GM12872 (cell line): ENCODE results near the gene METTL6.

Source experiments
- CTCF ChIP-seq: IDR thresholded peaks from 3 replicates; pipeline ENCODE4 v1.5.1; 2011; ENCODE audit warnings: low read depth, mild to moderate bottlenecking, low read length, moderate library complexity; ENCODE audit not compliant: insufficient read depth

Gene METTL6

GRCh38 chr3:15433531-15433930 lies 6.2 kb upstream of the METTL6 start:
- no peak for TF ChIP-seq CTCF

- no peak for TF ChIP-seq CTCF
These were observed 4.0 kb upstream of the METTL6 start for GRCh38 chr3:15431256-15431837.

- no peak for TF ChIP-seq CTCF
These were observed 3.3 kb upstream of the METTL6 start for GRCh38 chr3:15430624-15431023.

GRCh38 chr3:15429080-15429479 lies 1.7 kb upstream of the METTL6 start:
- TF ChIP-seq CTCF, result no peak

GRCh38 chr3:15428539-15428938 lies 1.2 kb upstream of the METTL6 start:
- TF ChIP-seq CTCF, result no peak

- no peak for TF ChIP-seq CTCF
These were observed 637 bp upstream of the METTL6 start for GRCh38 chr3:15427981-15428380.

- TF ChIP-seq CTCF, result no peak
These were observed 695 bp downstream of the METTL6 start for GRCh38 chr3:15426579-15427118.

GRCh38 chr3:15420871-15421270 lies 6.5 kb downstream of the METTL6 start:
- no peak for TF ChIP-seq CTCF
